ENCODE results near the gene ABCA4.

Gene ABCA4

DNA sequence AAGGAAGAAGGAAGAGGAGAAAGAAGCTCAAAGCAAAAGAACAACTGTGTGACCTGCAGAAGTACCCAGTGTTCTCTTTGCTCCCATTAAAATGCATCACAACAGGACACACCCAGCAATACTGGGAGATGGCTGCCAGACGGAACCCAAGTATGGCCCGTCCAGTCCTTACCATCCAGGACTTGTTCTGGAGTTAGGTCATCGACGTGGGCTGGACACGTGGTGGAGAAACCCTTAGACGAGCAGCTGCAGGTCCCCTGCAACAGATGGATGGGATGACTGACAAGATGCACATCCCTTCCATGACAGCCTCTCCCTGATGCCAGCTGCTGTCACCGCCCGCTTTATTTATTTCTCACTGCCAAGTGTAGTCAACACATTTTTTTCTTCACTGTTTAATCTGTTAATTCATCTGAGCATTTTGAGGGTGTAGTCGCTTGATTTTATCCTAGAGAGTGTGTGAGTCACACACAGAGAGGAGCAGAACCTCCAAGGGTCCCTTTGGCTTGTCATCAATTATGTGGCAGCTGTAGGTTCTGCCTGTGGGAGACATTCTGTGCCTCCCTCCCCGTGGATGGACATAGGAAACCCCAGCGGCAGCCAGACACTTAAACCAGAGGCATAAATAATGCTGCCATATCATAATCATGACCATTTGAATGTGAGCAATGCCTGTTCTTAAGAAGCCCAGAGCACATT is 80.9 kb downstream of the ABCA4 start:
- no peak overlapping the region for H3K4me3 ChIP-seq (ENCODE audit: low read depth, low read length)
- H3K27ac ChIP-seq (ENCODE audit: extremely low read depth, low read depth, low read length) = no peak overlapping the region
- no peak for TF ChIP-seq ZNF658 (tag by site-specific recombination; IDR thresholded peaks at IDR 0.05)
- TF ChIP-seq ZNF48 (tag by site-specific recombination; IDR thresholded peaks at IDR 0.05) = no peak
- TF ChIP-seq ZNF707 (tag by site-specific recombination; IDR thresholded peaks at IDR 0.05) = no peak
- TF ChIP-seq KLF9 (tag by site-specific recombination; IDR thresholded peaks at IDR 0.05; ENCODE audit: low read depth) = no peak
- TF ChIP-seq ZNF391 (tag by site-specific recombination; IDR thresholded peaks at IDR 0.05; ENCODE audit: borderline replicate concordance, low read depth) = no peak
- TF ChIP-seq, protein P1, sequence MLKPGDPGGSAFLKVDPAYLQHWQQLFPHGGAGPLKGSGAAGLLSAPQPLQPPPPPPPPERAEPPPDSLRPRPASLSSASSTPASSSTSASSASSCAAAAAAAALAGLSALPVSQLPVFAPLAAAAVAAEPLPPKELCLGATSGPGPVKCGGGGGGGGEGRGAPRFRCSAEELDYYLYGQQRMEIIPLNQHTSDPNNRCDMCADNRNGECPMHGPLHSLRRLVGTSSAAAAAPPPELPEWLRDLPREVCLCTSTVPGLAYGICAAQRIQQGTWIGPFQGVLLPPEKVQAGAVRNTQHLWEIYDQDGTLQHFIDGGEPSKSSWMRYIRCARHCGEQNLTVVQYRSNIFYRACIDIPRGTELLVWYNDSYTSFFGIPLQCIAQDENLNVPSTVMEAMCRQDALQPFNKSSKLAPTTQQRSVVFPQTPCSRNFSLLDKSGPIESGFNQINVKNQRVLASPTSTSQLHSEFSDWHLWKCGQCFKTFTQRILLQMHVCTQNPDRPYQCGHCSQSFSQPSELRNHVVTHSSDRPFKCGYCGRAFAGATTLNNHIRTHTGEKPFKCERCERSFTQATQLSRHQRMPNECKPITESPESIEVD (tag by site-specific recombination; IDR thresholded peaks at IDR 0.05) = no peak
- TF ChIP-seq ZNF10 (tag by site-specific recombination; IDR thresholded peaks at IDR 0.05) = no peak
- TF ChIP-seq, protein P2, sequence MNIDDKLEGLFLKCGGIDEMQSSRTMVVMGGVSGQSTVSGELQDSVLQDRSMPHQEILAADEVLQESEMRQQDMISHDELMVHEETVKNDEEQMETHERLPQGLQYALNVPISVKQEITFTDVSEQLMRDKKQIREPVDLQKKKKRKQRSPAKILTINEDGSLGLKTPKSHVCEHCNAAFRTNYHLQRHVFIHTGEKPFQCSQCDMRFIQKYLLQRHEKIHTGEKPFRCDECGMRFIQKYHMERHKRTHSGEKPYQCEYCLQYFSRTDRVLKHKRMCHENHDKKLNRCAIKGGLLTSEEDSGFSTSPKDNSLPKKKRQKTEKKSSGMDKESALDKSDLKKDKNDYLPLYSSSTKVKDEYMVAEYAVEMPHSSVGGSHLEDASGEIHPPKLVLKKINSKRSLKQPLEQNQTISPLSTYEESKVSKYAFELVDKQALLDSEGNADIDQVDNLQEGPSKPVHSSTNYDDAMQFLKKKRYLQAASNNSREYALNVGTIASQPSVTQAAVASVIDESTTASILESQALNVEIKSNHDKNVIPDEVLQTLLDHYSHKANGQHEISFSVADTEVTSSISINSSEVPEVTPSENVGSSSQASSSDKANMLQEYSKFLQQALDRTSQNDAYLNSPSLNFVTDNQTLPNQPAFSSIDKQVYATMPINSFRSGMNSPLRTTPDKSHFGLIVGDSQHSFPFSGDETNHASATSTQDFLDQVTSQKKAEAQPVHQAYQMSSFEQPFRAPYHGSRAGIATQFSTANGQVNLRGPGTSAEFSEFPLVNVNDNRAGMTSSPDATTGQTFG (tag by site-specific recombination; IDR thresholded peaks at IDR 0.05; ENCODE audit: borderline replicate concordance) = no peak
- TF ChIP-seq ZNF830 (tag by site-specific recombination; IDR thresholded peaks at IDR 0.05; ENCODE audit: low read depth) = no peak
- TF ChIP-seq ZNF654 (tag by site-specific recombination; IDR thresholded peaks at IDR 0.05; ENCODE audit: low read depth) = no peak
- peak; percentile 29; the same call in 1 of the 2 replicates for TF ChIP-seq SCRT2 (tag by site-specific recombination; IDR thresholded peaks at IDR 0.05)
- TF ChIP-seq ZNF184 (tag by site-specific recombination; IDR thresholded peaks at IDR 0.05) = no peak
- peak; percentile 64 for TF ChIP-seq GLIS1 (tag by site-specific recombination; IDR thresholded peaks at IDR 0.05)
- TF ChIP-seq ZNF670 (tag by site-specific recombination; IDR thresholded peaks at IDR 0.05; ENCODE audit: low read depth) = no peak
- TF ChIP-seq, protein P3, sequence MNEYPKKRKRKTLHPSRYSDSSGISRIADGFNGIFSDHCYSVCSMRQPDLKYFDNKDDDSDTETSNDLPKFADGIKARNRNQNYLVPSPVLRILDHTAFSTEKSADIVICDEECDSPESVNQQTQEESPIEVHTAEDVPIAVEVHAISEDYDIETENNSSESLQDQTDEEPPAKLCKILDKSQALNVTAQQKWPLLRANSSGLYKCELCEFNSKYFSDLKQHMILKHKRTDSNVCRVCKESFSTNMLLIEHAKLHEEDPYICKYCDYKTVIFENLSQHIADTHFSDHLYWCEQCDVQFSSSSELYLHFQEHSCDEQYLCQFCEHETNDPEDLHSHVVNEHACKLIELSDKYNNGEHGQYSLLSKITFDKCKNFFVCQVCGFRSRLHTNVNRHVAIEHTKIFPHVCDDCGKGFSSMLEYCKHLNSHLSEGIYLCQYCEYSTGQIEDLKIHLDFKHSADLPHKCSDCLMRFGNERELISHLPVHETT (tag by site-specific recombination; IDR thresholded peaks at IDR 0.05) = no peak
- no peak for TF ChIP-seq ZNF23 (tag by site-specific recombination; IDR thresholded peaks at IDR 0.05; ENCODE audit: borderline replicate concordance)
- TF ChIP-seq ZNF426 (tag by site-specific recombination; IDR thresholded peaks at IDR 0.05) = no peak
- TF ChIP-seq, protein P4, sequence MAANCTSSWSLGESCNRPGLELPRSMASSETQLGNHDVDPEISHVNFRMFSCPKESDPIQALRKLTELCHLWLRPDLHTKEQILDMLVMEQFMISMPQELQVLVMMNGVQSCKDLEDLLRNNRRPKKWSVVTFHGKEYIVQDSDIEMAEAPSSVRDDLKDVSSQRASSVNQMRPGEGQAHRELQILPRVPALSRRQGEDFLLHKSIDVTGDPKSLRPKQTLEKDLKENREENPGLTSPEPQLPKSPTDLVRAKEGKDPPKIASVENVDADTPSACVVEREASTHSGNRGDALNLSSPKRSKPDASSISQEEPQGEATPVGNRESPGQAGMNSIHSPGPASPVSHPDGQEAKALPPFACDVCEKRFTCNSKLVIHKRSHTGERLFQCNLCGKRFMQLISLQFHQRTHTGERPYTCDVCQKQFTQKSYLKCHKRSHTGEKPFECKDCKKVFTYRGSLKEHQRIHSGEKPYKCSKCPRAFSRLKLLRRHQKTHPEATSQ (tag by site-specific recombination; IDR thresholded peaks at IDR 0.05) = no peak
- peak; percentile 63 for TF ChIP-seq ZIC2 (tag by site-specific recombination; IDR thresholded peaks at IDR 0.05)
- no peak for TF ChIP-seq ZNF610 (tag by site-specific recombination; IDR thresholded peaks at IDR 0.05; ENCODE audit: borderline replicate concordance)
- TF ChIP-seq ZNF169 (tag by site-specific recombination; IDR thresholded peaks at IDR 0.05) = no peak
- 0 out of 2 replicates have a peak, but pooled peaks have one; percentile 29 for TF ChIP-seq ZNF366 (tag by site-specific recombination; conservative IDR thresholded peaks at IDR 0.05)
- TF ChIP-seq ZNF558 (tag by site-specific recombination; IDR thresholded peaks at IDR 0.05) = no peak
- peaks cover 3% of the 10 kb centered on the region; the same call in 1 of the 2 replicates for H3K4me1 ChIP-seq (ENCODE audit: control insufficient read depth, insufficient read depth, low read length)
- POLR2A ChIA-PET = no interaction called here
- no peaks in the 10 kb centered on the region for H3K36me3 ChIP-seq (ENCODE audit: control insufficient read depth in 2 of 2, insufficient read depth in 1 of 2, low read length in 2 of 2)
- CTCF ChIA-PET = interaction anchor here (0.5 to 20.6 kb wide), 63 partner anchors 8 to 1174 kb away, joined by 3 to 400 read pairs (median 3); partner anchors contain the start of gene ARHGAP29
- H3K9me3 ChIP-seq (ENCODE audit: control insufficient read depth, insufficient read depth, low read depth, low read length) = no peaks in the 10 kb centered on the region

Measured in HEK293 (cell line).